A549 (cell line): Measurements from ENCODE around the gene RPGR. TPM values are rescaled to one million over a fixed set of nuclear protein-coding genes. Genes with fewer than 3 reads are reported as not detected.

Experiments used
- ATAC-seq, 2 experiments: fragments of 200-7000 bp in 1 of 2; fragments of >200 bp in 1 of 2; cut with Nextera tagmentation in 1 of 2; cut with Tn5 transposase in 1 of 2; 3 replicates each; pipeline versions ENCODE4 v1.8.0 to v1.9.1; 2018 to 2020; ENCODE audit warnings: mild to moderate bottlenecking in 1 of 2, moderate library complexity in 1 of 2
- CTCF ChIA-PET: fragments of 300-600 bp; sonication (Branson Sonifier 250); formaldehyde crosslinking; extraction: SDS; loops from one replicate; lab custom pipeline; 2021; ENCODE audit warnings: antibody characterized with exemption, inconsistent platforms; lab: Yijun Ruan, JAX
- POLR2A ChIA-PET: fragments of 350-600 bp; formaldehyde crosslinking; extraction: SDS; loops from one replicate; lab custom pipeline; 2021; ENCODE audit warnings: antibody characterized with exemption, inconsistent platforms; lab: Yijun Ruan, JAX
- DNase-seq, 2 experiments: peaks; one replicate each; pipeline versions ENCODE4 v3.0.0 to v3.0.0-alpha.2; 2011 to 2016; ENCODE audit warnings: low read depth in 1 of 2, low spot score in 1 of 2
- FAIRE-seq: peaks from 2 replicates; lab custom pipeline; 2011; peaks lifted over from hg19 to GRCh38; lab: Jason Lieb, UNC
- H3K27ac ChIP-seq, 2 experiments: fragments of >200 bp; sonication (Bioruptor Twin); formaldehyde crosslinking; 3 replicates each; pipeline ENCODE4 v1.5.1; 2016 to 2017
- H3K4me1 ChIP-seq: fragments of >200 bp; sonication (Bioruptor Twin); formaldehyde crosslinking; 3 replicates; pipeline ENCODE4 v1.6.1; 2016
- H3K4me2 ChIP-seq: fragments of >200 bp; sonication (Bioruptor Twin); formaldehyde crosslinking; 3 replicates; pipeline ENCODE4 v1.6.1; 2016
- H3K4me3 ChIP-seq: fragments of >200 bp; sonication (Bioruptor Twin); formaldehyde crosslinking; 3 replicates; pipeline ENCODE4 v1.5.1; 2016
- H3K9me3 ChIP-seq: fragments of >200 bp; sonication (Bioruptor Twin); formaldehyde crosslinking; 3 replicates; pipeline ENCODE4 v1.6.1; 2016
- BCL3 ChIP-seq: fragments of >200 bp; sonication (Bioruptor Twin); formaldehyde crosslinking; IDR thresholded peaks from 3 replicates; pipeline ENCODE4 v1.6.1; 2016
- BHLHE40 ChIP-seq: IDR thresholded peaks from 2 replicates; pipeline ENCODE4 v1.6.1; 2012; ENCODE audit warnings: low read depth, low read length, inconsistent platforms
- CHD2 ChIP-seq: fragments of 150-350 bp; IDR thresholded peaks from 2 replicates; pipeline ENCODE4 v1.6.1; 2014; ENCODE audit warnings: low read length; ENCODE audit not compliant: partially characterized antibody
- EHF ChIP-seq: fragments of 250-450 bp; sonication (Bioruptor Pico); IDR thresholded peaks from 2 replicates; pipeline ENCODE4 v1.5.0; 2020; ENCODE audit warnings: mild to moderate bottlenecking
- FOXS1 ChIP-seq: fragments of 250-450 bp; sonication (Bioruptor Pico); IDR thresholded peaks from 2 replicates; pipeline ENCODE4 v1.5.0; 2020; ENCODE audit warnings: mild to moderate bottlenecking, moderate library complexity
- GATA3 ChIP-seq: IDR thresholded peaks from 2 replicates; pipeline ENCODE4 v1.6.1; 2012; ENCODE audit warnings: borderline replicate concordance
- HOXA7 ChIP-seq: fragments of 250-450 bp; sonication (Bioruptor Pico); IDR thresholded peaks from 2 replicates; pipeline ENCODE4 v1.5.0; 2020; ENCODE audit warnings: mild to moderate bottlenecking, moderate library complexity
- KDM1A ChIP-seq: fragments of 200-600 bp; sonication (generic); IDR thresholded peaks from 2 replicates; pipeline ENCODE4 v1.6.1; 2016; ENCODE audit warnings: low read depth, mild to moderate bottlenecking
- KDM5A ChIP-seq: fragments of 200-600 bp; sonication (generic); IDR thresholded peaks from 2 replicates; pipeline ENCODE4 v1.6.1; 2016; ENCODE audit warnings: antibody characterized with exemption, mild to moderate bottlenecking
- MAFK ChIP-seq: fragments of 450-650 bp; IDR thresholded peaks from 2 replicates; pipeline ENCODE4 v1.6.1; 2014; ENCODE audit not compliant: partially characterized antibody
- MAZ ChIP-seq: fragments of 150-350 bp; IDR thresholded peaks from 2 replicates; pipeline ENCODE4 v1.6.1; 2014; ENCODE audit warnings: antibody characterized with exemption, low read depth, low read length, borderline replicate concordance
- NR3C1 ChIP-seq: fragments of >200 bp; sonication (Bioruptor Twin); formaldehyde crosslinking; IDR thresholded peaks from 3 replicates; pipeline ENCODE4 v1.6.1; 2017
- PBX3 ChIP-seq: IDR thresholded peaks from 2 replicates; pipeline ENCODE4 v1.6.1; 2012
- PHF8 ChIP-seq: fragments of 200-600 bp; sonication (generic); IDR thresholded peaks from 2 replicates; pipeline ENCODE4 v1.6.1; 2016; ENCODE audit warnings: low read depth, mild to moderate bottlenecking, antibody characterized with exemption, moderate library complexity, borderline replicate concordance
- POLR2A ChIP-seq: IDR thresholded peaks from 2 replicates; pipeline ENCODE4 v1.6.1; 2012; ENCODE audit warnings: mild to moderate bottlenecking, low read length
- POLR2AphosphoS2 ChIP-seq: conservative IDR thresholded peaks from 2 replicates; pipeline ENCODE4 v1.6.1; 2012; ENCODE audit warnings: low read length, improper control_type of control experiment, inconsistent platforms
- RAD21 ChIP-seq, 2 experiments: fragments of >200 bp in 1 of 2; sonication (Bioruptor Twin) in 1 of 2; formaldehyde crosslinking in 1 of 2; IDR thresholded peaks in 1 of 2; conservative IDR thresholded peaks in 1 of 2; 2 replicates in 1 of 2; 3 replicates in 1 of 2; pipeline ENCODE4 v1.6.1; 2012 to 2018; ENCODE audit warnings: inconsistent platforms in 1 of 2
- RARB ChIP-seq: fragments of 250-450 bp; sonication (Bioruptor Pico); IDR thresholded peaks from 2 replicates; pipeline ENCODE4 v1.8.0; 2021; ENCODE audit warnings: mild to moderate bottlenecking, moderate library complexity
- RCOR1 ChIP-seq: fragments of 150-350 bp; IDR thresholded peaks from 2 replicates; pipeline ENCODE4 v1.6.1; 2014; ENCODE audit warnings: antibody characterized with exemption, low read length, low read depth
- RNF2 ChIP-seq: fragments of 200-600 bp; sonication (generic); IDR thresholded peaks from 2 replicates; pipeline ENCODE4 v1.6.1; 2016; ENCODE audit warnings: low read depth, mild to moderate bottlenecking, antibody characterized with exemption, moderate library complexity, borderline replicate concordance
- SMC3 ChIP-seq: fragments of >200 bp; sonication (Bioruptor Twin); formaldehyde crosslinking; IDR thresholded peaks from 3 replicates; pipeline ENCODE4 v1.6.1; 2018; ENCODE audit warnings: inconsistent platforms
- SREBF2 ChIP-seq: fragments of 450-650 bp; IDR thresholded peaks from 2 replicates; pipeline ENCODE4 v1.6.1; 2014; ENCODE audit warnings: mild to moderate bottlenecking, moderate library complexity
- ZFP36 ChIP-seq: fragments of 450-650 bp; IDR thresholded peaks from 2 replicates; pipeline ENCODE4 v1.6.1; 2014; ENCODE audit warnings: borderline replicate concordance; ENCODE audit not compliant: partially characterized antibody
- ZSCAN20 ChIP-seq: fragments of 250-450 bp; sonication (Bioruptor Pico); IDR thresholded peaks from 2 replicates; pipeline ENCODE4 v1.8.0; 2022; ENCODE audit warnings: mild to moderate bottlenecking, moderate library complexity
- WGBS: methylation state at CpG from one replicate; pipeline ENCODE4 v1.1.6; 2017; ENCODE audit errors: missing lambda C conversion rate; 5-methylcytosine and 5-hydroxymethylcytosine counted together
- polyA plus RNA-seq, 4 experiments: library from polyadenylated mRNA; depleted of rRNA in 3 of 4; stranded (reverse); fragments of >200 nt; fragmentation: RNase III in 1 of 4; extraction: RNeasy Plus Mini Kit Qiagen cat#74134 plus additional on column Dnase treatment in 1 of 4; gene quantifications; 2 replicates in 3 of 4; 3 replicates in 1 of 4; pipeline ENCODE4 v1.2.3, GENCODE V29; 2011 to 2017
- TF ChIP-seq, protein P1 (sequence below): IDR thresholded peaks from 2 replicates; pipeline ENCODE4 v1.6.1; 2012; ENCODE audit warnings: low read depth, borderline replicate concordance

RPGR gene
- polyA plus RNA-seq, 2 of the 4 experiments (the other 2 are of a cell fraction), result 8.1 to 10.5 TPM

- DNase-seq, result no peak
- no peaks in the 10 kb centered on the region for H3K9me3 ChIP-seq
- no peak overlapping the region for H3K4me3 ChIP-seq
- no peak overlapping the region for H3K4me2 ChIP-seq
- no peak for FAIRE-seq
- 62% methylated on average over 3 of the region's 3 CpGs for WGBS
- CTCF ChIA-PET, result no interaction called here
- H3K4me1 ChIP-seq, result no peaks in the 10 kb centered on the region
- POLR2A ChIA-PET, result no interaction called here
- ATAC-seq, result no peak
- TF ChIP-seq RNF2, result no peak
- TF ChIP-seq HOXA7 (CRISPR knock-in tag), result no peak
- no peak for TF ChIP-seq ZSCAN20 (CRISPR knock-in tag)
- TF ChIP-seq SMC3, result no peak
- TF ChIP-seq POLR2A, result no peak
- TF ChIP-seq RAD21 (conservative IDR thresholded peaks at IDR 0.05 in 1 of 2, IDR thresholded peaks at IDR 0.05 in 1 of 2), result no peak
- TF ChIP-seq, protein P1, sequence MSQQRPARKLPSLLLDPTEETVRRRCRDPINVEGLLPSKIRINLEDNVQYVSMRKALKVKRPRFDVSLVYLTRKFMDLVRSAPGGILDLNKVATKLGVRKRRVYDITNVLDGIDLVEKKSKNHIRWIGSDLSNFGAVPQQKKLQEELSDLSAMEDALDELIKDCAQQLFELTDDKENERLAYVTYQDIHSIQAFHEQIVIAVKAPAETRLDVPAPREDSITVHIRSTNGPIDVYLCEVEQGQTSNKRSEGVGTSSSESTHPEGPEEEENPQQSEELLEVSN, result no peak
- TF ChIP-seq POLR2AphosphoS2, result no peak
- no peak for TF ChIP-seq PHF8
- no peak for TF ChIP-seq ZFP36
- no peak for TF ChIP-seq EHF (CRISPR knock-in tag)
- TF ChIP-seq KDM1A, result no peak
- TF ChIP-seq KDM5A, result no peak
- TF ChIP-seq GATA3, result no peak
- TF ChIP-seq FOXS1, result no peak
- no peak for TF ChIP-seq MAZ
- TF ChIP-seq SREBF2, result no peak
- TF ChIP-seq MAFK, result no peak
- no peak for TF ChIP-seq RARB
- no peak overlapping the region for H3K27ac ChIP-seq
These were observed 14.1 kb upstream of the RPGR start for GRCh38 chrX:38341442-38341841.

GRCh38 chrX:38336538-38337240, 9.4 kb upstream of the RPGR start:
- no peak for DNase-seq
- H3K9me3 ChIP-seq, result no peaks in the 10 kb centered on the region
- no peak overlapping the region for H3K4me2 ChIP-seq
- POLR2A ChIA-PET, result no interaction called here
- CTCF ChIA-PET, result interaction anchor here (1.7 to 2.8 kb wide), 2 partner anchors 9 to 319 kb away, joined by 3 to 11 read pairs; partner anchors contain the start of gene RPGR
- ATAC-seq, result no peak
- H3K27ac ChIP-seq, result no peak overlapping the region
- no peak overlapping the region for H3K4me3 ChIP-seq
- TF ChIP-seq PBX3 (no peak), CHD2 (no peak), NR3C1 (no peak), BCL3 (no peak), PHF8 (no peak), BHLHE40 (no peak), RCOR1 (no peak)
- 35% methylated on average over 5 of the region's 5 CpGs for WGBS
- H3K4me1 ChIP-seq, result no peaks in the 10 kb centered on the region
- FAIRE-seq, result no peak
